H1 (cell line): ENCODE data around the gene KLHL5. TPM values are rescaled to one million over a fixed set of nuclear protein-coding genes. Genes with fewer than 3 reads are reported as not detected.

Experiments
- CTCF ChIA-PET: fragments of 300-600 bp; sonication (Branson Sonifier 250); formaldehyde crosslinking; loops from one replicate; lab custom pipeline; 2021; ENCODE audit not compliant: partially characterized antibody; lab: Charles Lee
- POLR2A ChIA-PET: fragments of 300-600 bp; sonication (Branson Sonifier 250); formaldehyde crosslinking; loops from one replicate; lab custom pipeline; 2021; ENCODE audit warnings: inconsistent platforms; ENCODE audit not compliant: partially characterized antibody; lab: Charles Lee
- DNase-seq, 2 experiments: peaks; one replicate each; pipeline versions ENCODE4 v3.0.0 to v3.0.0-alpha.2; 2010 to 2022; ENCODE audit warnings: low spot score in 2 of 2, low read depth in 1 of 2, mixed read lengths in 1 of 2
- FAIRE-seq: peaks from 2 replicates; lab custom pipeline; 2011; peaks lifted over from hg19 to GRCh38; lab: Jason Lieb, UNC
- H2AFZ ChIP-seq: 2 replicates; pipeline ENCODE4 v1.8.1; 2012; ENCODE audit warnings: low read length, inconsistent platforms
- H2AK5ac ChIP-seq: 2 replicates; pipeline ENCODE4 v1.6.1; 2013; ENCODE audit warnings: low read depth, low read length
- H2BK120ac ChIP-seq: replicated peaks from 2 replicates; pipeline ENCODE3; 2013; ENCODE audit warnings: low read depth, low read length, inconsistent platforms
- H2BK12ac ChIP-seq: 2 replicates; pipeline ENCODE4 v1.6.1; 2013; ENCODE audit warnings: low read depth, low read length
- H2BK15ac ChIP-seq: 2 replicates; pipeline ENCODE4 v1.6.1; 2013; ENCODE audit warnings: low read length
- H2BK20ac ChIP-seq: 2 replicates; pipeline ENCODE4 v1.6.1; 2013; ENCODE audit warnings: low read length
- H2BK5ac ChIP-seq: 2 replicates; pipeline ENCODE4 v1.6.1; 2013; ENCODE audit warnings: low read depth, low read length
- H3K14ac ChIP-seq: 2 replicates; pipeline ENCODE4 v1.6.1; 2013; ENCODE audit warnings: inconsistent platforms; ENCODE audit not compliant: insufficient read length
- H3K18ac ChIP-seq: 2 replicates; pipeline ENCODE4 v1.6.1; 2013; ENCODE audit warnings: low read length; ENCODE audit errors: extremely low read depth
- H3K23ac ChIP-seq: 2 replicates; pipeline ENCODE4 v1.6.1; 2013; ENCODE audit warnings: inconsistent platforms; ENCODE audit not compliant: insufficient read length
- H3K23me2 ChIP-seq: 2 replicates; pipeline ENCODE4 v1.6.1; 2013; ENCODE audit warnings: low read depth, low read length
- H3K27ac ChIP-seq: 2 replicates; pipeline ENCODE4 v1.6.1; 2011; ENCODE audit warnings: low read depth, low read length, inconsistent platforms
- H3K27me3 ChIP-seq, 4 experiments: replicated peaks in 1 of 4; 1 replicate in 1 of 4; 2 replicates in 3 of 4; pipeline versions ENCODE4 v1.6.1 to v1.8.1; 2011 to 2013; ENCODE audit warnings: low read length in 3 of 4, mild to moderate bottlenecking in 3 of 4, inconsistent platforms in 2 of 4, mixed read lengths in 2 of 4, moderate library complexity in 1 of 4; ENCODE audit not compliant: control insufficient read depth in 3 of 4, insufficient read depth in 3 of 4; ENCODE audit errors: extremely low read depth in 1 of 4
- H3K36me3 ChIP-seq, 4 experiments: 2 replicates each; pipeline versions ENCODE4 v1.6.1 to v1.8.1; 2011 to 2013; ENCODE audit warnings: mild to moderate bottlenecking in 4 of 4, low read length in 3 of 4, moderate library complexity in 2 of 4, control low read depth in 1 of 4, inconsistent platforms in 1 of 4; ENCODE audit not compliant: insufficient read depth in 4 of 4, control insufficient read depth in 2 of 4
- H3K4ac ChIP-seq: replicated peaks from 2 replicates; pipeline ENCODE3; 2013; ENCODE audit warnings: low read length, low read depth, mixed read lengths, inconsistent platforms; ENCODE audit not compliant: insufficient read length
- H3K4me1 ChIP-seq, 4 experiments: replicated peaks in 1 of 4; 1 replicate in 1 of 4; 2 replicates in 3 of 4; pipeline versions ENCODE4 v1.6.1 to v1.8.1; 2011 to 2013; ENCODE audit warnings: low read length in 3 of 4, inconsistent platforms in 2 of 4, mixed read lengths in 1 of 4; ENCODE audit not compliant: insufficient read depth in 4 of 4, control insufficient read depth in 3 of 4
- H3K4me2 ChIP-seq, 2 experiments: 2 replicates each; pipeline versions ENCODE4 v1.6.1 to v1.8.1; 2011 to 2013; ENCODE audit warnings: low read depth in 2 of 2, low read length in 2 of 2, control low read depth in 1 of 2, inconsistent platforms in 1 of 2, mild to moderate bottlenecking in 1 of 2; ENCODE audit not compliant: insufficient read depth in 1 of 2
- H3K4me3 ChIP-seq, 4 experiments: fragments of 200-600, 300-600 bp in 1 of 4; sonication (generic), shearing (Covaris generic), sonication (Bioruptor Twin) in 1 of 4; 2 replicates each; pipeline versions ENCODE4 v1.5.1 to v1.8.1; 2011 to 2016; ENCODE audit warnings: low read length in 4 of 4, low read depth in 3 of 4, control low read depth in 2 of 4, inconsistent platforms in 2 of 4, mild to moderate bottlenecking in 2 of 4, mixed read lengths in 1 of 4, moderate library complexity in 1 of 4; ENCODE audit not compliant: insufficient read depth in 2 of 4; ENCODE audit errors: extremely low read depth in 1 of 4
- H3K56ac ChIP-seq: replicated peaks from 2 replicates; pipeline ENCODE3; 2013; ENCODE audit warnings: low read depth, mild to moderate bottlenecking, mixed read lengths, low read length, inconsistent platforms; ENCODE audit not compliant: insufficient read length
- H3K79me1 ChIP-seq: 2 replicates; pipeline ENCODE4 v1.6.1; 2013; ENCODE audit warnings: low read depth, low read length, control low read depth
- H3K79me2 ChIP-seq, 2 experiments: 2 replicates each; pipeline versions ENCODE4 v1.6.1 to v1.8.1; 2012 to 2013; ENCODE audit warnings: low read length in 2 of 2, mild to moderate bottlenecking in 2 of 2, inconsistent platforms in 1 of 2; ENCODE audit not compliant: insufficient read depth in 2 of 2, control insufficient read depth in 1 of 2
- H3K9ac ChIP-seq, 4 experiments: replicated peaks in 1 of 4; 1 replicate in 1 of 4; 2 replicates in 3 of 4; pipeline versions ENCODE4 v1.6.1 to v1.8.1; 2011 to 2013; ENCODE audit warnings: low read depth in 3 of 4, low read length in 3 of 4, control low read depth in 2 of 4, mild to moderate bottlenecking in 2 of 4, moderate library complexity in 2 of 4, inconsistent platforms in 1 of 4; ENCODE audit errors: extremely low read depth in 1 of 4
- H3K9me3 ChIP-seq, 2 experiments: 2 replicates each; pipeline versions ENCODE4 v1.6.1 to v1.8.1; 2012 to 2013; ENCODE audit warnings: mild to moderate bottlenecking in 2 of 2, moderate library complexity in 2 of 2, control low read depth in 1 of 2, inconsistent platforms in 1 of 2, low read depth in 1 of 2, low read length in 1 of 2, mixed read lengths in 1 of 2; ENCODE audit not compliant: insufficient read depth in 2 of 2
- H4K20me1 ChIP-seq, 2 experiments: replicated peaks in 1 of 2; 2 replicates each; pipeline versions ENCODE3 to v1.8.1; 2011 to 2013; ENCODE audit warnings: inconsistent platforms in 2 of 2, low read length in 2 of 2, mild to moderate bottlenecking in 1 of 2; ENCODE audit not compliant: insufficient read depth in 2 of 2, control insufficient read depth in 1 of 2
- H4K5ac ChIP-seq: 2 replicates; pipeline ENCODE4 v1.6.1; 2013; ENCODE audit warnings: low read length, low read depth, mixed read lengths, inconsistent platforms; ENCODE audit not compliant: insufficient read length
- H4K8ac ChIP-seq: 2 replicates; pipeline ENCODE4 v1.8.0; 2013; ENCODE audit warnings: mild to moderate bottlenecking, moderate library complexity, low read length, inconsistent platforms; ENCODE audit not compliant: insufficient read depth; ENCODE audit errors: extremely low read depth
- H4K91ac ChIP-seq: replicated peaks from 2 replicates; pipeline ENCODE3; 2013; ENCODE audit warnings: low read length, mixed read lengths, inconsistent platforms; ENCODE audit not compliant: insufficient read length
- CHD1 ChIP-seq: IDR thresholded peaks from 2 replicates; pipeline ENCODE4 v1.6.1; 2012; ENCODE audit warnings: low read depth, low read length, improper control_type of control experiment
- CHD2 ChIP-seq: IDR thresholded peaks from 2 replicates; pipeline ENCODE4 v1.6.1; 2012; ENCODE audit warnings: low read length, improper control_type of control experiment
- GABPA ChIP-seq: IDR thresholded peaks from 2 replicates; pipeline ENCODE4 v1.6.1; 2011; ENCODE audit warnings: mild to moderate bottlenecking, low read length, moderate library complexity, borderline replicate concordance; ENCODE audit not compliant: insufficient read depth
- KDM1A ChIP-seq: fragments of 200-600, 300-600 bp; sonication (generic); IDR thresholded peaks from 2 replicates; pipeline ENCODE4 v1.7.1; 2016; ENCODE audit warnings: mild to moderate bottlenecking, low read length, borderline replicate concordance
- NANOG ChIP-seq: IDR thresholded peaks from 2 replicates; pipeline ENCODE4 v1.6.1; 2011; ENCODE audit warnings: low read length, low read depth, mild to moderate bottlenecking, inconsistent platforms; ENCODE audit not compliant: insufficient read depth, poor library complexity, severe bottlenecking
- NRF1 ChIP-seq: IDR thresholded peaks from 2 replicates; pipeline ENCODE4 v1.6.1; 2011; ENCODE audit warnings: mild to moderate bottlenecking, low read depth, low read length, improper control_type of control experiment
- POU5F1 ChIP-seq: IDR thresholded peaks from 2 replicates; pipeline ENCODE4 v1.6.1; 2011; ENCODE audit warnings: low read depth, mild to moderate bottlenecking, low read length, moderate library complexity
- RFX5 ChIP-seq: IDR thresholded peaks from 2 replicates; pipeline ENCODE4 v1.6.1; 2011; ENCODE audit warnings: low read depth, low read length, improper control_type of control experiment, borderline replicate concordance
- SP1 ChIP-seq: IDR thresholded peaks from 2 replicates; pipeline ENCODE4 v1.6.1; 2011; ENCODE audit warnings: low read depth, low read length
- ZNF274 ChIP-seq: IDR thresholded peaks from 2 replicates; pipeline ENCODE4 v1.7.0; 2012; ENCODE audit warnings: low read length, borderline replicate concordance; ENCODE audit errors: extremely low read depth
- WGBS, 2 experiments: shearing (Covaris generic) in 1 of 2; methylation state at CpG; one replicate each; pipeline versions ENCODE4 v1.1.6 to v1.1.7; 2013 to 2015; ENCODE audit warnings: low lambda C conversion rate in 2 of 2, mixed read lengths in 2 of 2, inconsistent platforms in 1 of 2, low coverage in 1 of 2, missing lambda C conversion rate in 1 of 2; ENCODE audit not compliant: insufficient replicate concordance in 2 of 2, insufficient coverage in 1 of 2, insufficient read length in 1 of 2; ENCODE audit errors: extremely low coverage in 1 of 2, missing lambda C conversion rate in 1 of 2; 5-methylcytosine and 5-hydroxymethylcytosine counted together
- polyA plus RNA-seq, 7 experiments: library from polyadenylated mRNA; depleted of rRNA in 3 of 7; stranded (reverse) in 5 of 7; unstranded in 2 of 7; fragments of >200 nt in 5 of 7; fragments of 200-250 nt in 2 of 7; gene quantifications; 1 replicate in 5 of 7; 2 replicates in 1 of 7; 4 replicates in 1 of 7; pipeline versions ENCODE4 v1.2.1 to v1.2.3, GENCODE V29; 2011 to 2013; ENCODE audit warnings: missing spikeins in 2 of 7, mixed read lengths in 2 of 7
- total RNA-seq: library from RNA; stranded (reverse); fragmentation: NEBNext Ultra II Directional; extraction: Animal tissue kit (Norgen Biotek cat#: 25700); gene quantifications from 2 replicates; pipeline ENCODE4 v1.2.1, GENCODE V29; 2021

The KLHL5 gene
- total and polyA plus RNA-seq, 2 of the 8 experiments (the other 6 are each of a cell fraction or from before 2014, with no cell fraction given) = 13.0 to 23.6 TPM

GRCh38 chr4:39146211-39146610 is 84.2 kb downstream of the KLHL5 start:
- H4K5ac ChIP-seq = no peak overlapping the region
- H3K36me3 ChIP-seq = no peaks in the 10 kb centered on the region
- no peak overlapping the region for H2BK12ac ChIP-seq
- no peak overlapping the region for H4K91ac ChIP-seq
- no peaks in the 10 kb centered on the region for H3K79me1 ChIP-seq
- no peak overlapping the region for H4K8ac ChIP-seq
- H3K79me2 ChIP-seq = no peaks in the 10 kb centered on the region
- H4K20me1 ChIP-seq = no peaks in the 10 kb centered on the region
- TF ChIP-seq RFX5 (no peak), CHD1 (no peak), NRF1 (no peak), SP1 (no peak), KDM1A (no peak), ZNF274 (no peak), GABPA (no peak), NANOG (no peak), POU5F1 (no peak), CHD2 (no peak)
- H3K4me2 ChIP-seq = no peak overlapping the region
- no peak overlapping the region for H2BK120ac ChIP-seq
- no peak overlapping the region for H2BK15ac ChIP-seq
- H3K27me3 ChIP-seq = no peaks in the 10 kb centered on the region
- no peak overlapping the region for H3K14ac ChIP-seq
- H2AFZ ChIP-seq = no peak overlapping the region
- H3K56ac ChIP-seq = no peak overlapping the region
- no peak overlapping the region for H3K23ac ChIP-seq
- H3K9ac ChIP-seq = no peak overlapping the region
- no peak overlapping the region for H2BK20ac ChIP-seq
- H3K27ac ChIP-seq = no peak overlapping the region
- no peak overlapping the region for H3K18ac ChIP-seq
- ChIA-PET CTCF (interaction anchor here (0.9 kb wide), 1 partner anchor 11 kb away, joined by 3 read pairs; no protein-coding TSS in a partner anchor), POLR2A (no interaction called here)
- H3K23me2 ChIP-seq = no peaks in the 10 kb centered on the region; the same call in 1 of the 2 replicates
- H3K4me3 ChIP-seq = no peak overlapping the region
- 92% methylated on average over 1 of the region's 1 CpG; no CpG with 5 or more reads in 1 of the 2 experiments for WGBS, 2 experiments
- H3K4ac ChIP-seq = no peak overlapping the region
- no peak for FAIRE-seq
- no peak for DNase-seq
- H2BK5ac ChIP-seq = no peak overlapping the region
- H3K9me3 ChIP-seq = no peaks in the 10 kb centered on the region
- no peak overlapping the region for H2AK5ac ChIP-seq
- H3K4me1 ChIP-seq = no peaks in the 10 kb centered on the region
